CD4-positive, alpha-beta T cell treated with Interleukin-12 subunit alpha and Interleukin-12 subunit beta, for 1 hour (primary cell): ENCODE measurements around the gene STAB1.
"Not testable (repeated sequence)": the region's sequence is repeated elsewhere in the genome, so short reads cannot be mapped to it uniquely, and the experiment has no call there.

Experiments
- DNase-seq: peaks from one replicate; pipeline ENCODE4 v3.0.0-alpha.2; 2020

STAB1 gene

DNA sequence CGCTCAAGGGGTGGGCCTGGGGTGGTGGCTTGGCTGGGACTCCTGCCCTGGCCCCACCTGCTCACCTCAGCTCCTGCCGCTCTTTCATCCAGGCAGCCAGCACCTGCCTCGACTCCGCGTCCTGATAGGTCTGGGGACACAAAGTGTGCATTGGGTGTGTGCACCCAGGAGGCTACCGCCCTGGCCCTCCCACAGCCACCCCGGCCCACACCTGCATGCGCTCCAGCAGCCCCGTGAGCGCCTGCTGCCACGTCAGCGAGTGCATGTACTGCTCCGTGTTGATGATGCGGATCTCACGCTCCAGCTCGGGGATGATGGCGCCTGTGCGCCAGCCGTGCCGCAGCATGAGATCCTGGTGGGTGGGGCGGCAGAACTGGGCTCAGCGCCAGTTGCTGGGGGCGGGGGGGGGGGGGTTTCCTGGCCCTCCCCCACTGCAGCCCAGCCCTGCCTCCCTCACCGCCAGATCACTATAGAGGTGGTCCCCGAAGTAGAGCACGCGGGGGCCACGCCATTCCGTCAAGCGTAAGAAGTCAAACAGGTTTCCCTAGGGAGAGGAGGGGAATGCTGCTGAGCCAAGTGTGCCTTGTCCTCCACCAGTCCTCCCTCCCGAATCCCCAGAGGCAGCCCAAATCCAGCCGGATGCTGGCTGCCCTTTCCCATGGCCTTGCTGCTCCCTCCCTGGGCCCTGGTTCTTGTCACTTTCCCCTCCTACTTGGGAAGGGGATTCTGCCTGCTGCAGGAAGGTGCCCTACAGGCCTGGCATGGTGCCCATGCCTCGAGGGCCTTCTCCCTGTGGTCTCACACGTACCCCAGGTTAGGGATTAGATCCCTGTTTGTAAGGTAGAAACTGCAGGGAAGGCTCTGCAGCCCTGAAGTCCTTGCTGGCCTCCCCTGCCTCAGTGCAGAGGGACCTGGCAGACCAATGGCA, 29.9 kb downstream of the STAB1 start:
- no peak for DNase-seq

DNA sequence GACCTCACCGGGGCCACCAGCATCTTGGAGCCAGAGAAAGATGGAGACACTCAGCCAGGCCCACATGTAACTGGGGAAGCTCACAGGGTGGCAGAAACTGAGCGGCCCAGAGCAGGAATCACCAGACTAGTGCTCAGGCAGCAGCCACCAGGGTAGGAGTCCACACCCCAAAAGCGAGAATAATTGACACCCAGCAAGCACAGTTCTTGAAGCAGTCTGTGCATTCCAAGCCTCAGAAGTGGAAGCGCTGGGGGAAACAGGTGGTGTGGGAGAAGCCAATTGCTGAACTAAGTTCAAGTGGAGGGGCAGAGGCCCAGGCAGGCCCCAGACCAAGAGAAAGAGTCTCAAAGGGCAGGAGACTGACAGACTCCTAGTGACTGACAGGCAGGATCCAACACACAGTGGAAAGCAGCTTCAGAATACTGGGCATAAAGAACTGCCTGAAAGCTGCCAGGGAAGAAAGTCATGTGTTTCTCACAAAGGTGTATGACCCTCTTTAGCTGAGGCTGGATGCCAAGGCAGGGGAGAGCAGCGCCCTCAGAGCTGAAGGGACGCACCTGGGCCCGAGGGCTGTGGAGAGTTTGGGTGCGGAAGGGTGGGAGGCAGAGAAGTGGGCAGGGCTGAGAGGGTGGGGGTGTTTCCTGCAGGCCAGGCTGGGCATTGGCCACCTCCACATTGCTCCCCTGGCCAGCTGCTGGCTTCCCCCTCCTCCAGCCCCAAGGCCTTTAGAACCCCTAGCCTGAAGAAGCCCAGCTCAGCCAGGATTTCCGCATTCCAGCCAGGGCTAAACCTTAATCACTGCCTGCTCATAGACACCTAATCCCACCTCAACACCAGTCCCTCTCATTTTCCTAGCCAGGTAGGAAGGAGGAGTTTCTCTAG, 30.8 kb downstream of the STAB1 start:
- DNase-seq, result no peak

DNA sequence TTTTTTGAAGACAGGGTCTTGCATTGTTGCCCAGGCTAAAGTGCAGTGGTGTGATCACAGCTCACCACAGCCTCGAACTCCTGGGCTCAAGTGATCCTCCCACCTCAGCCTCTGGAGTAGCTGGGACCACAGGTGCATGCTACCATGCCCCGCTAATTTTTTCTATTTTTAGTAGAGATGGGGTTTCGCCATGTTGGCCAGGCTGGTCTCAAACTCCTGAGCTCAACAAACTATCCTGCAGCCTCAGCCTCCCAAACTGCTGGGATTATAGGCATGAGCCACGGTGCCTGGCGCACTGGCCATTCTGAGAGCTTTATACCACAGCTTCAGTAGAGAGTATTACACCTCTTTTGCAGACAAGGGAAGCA, 31.5 kb downstream of the STAB1 start:
- DNase-seq, result not testable (repeated sequence)

DNA sequence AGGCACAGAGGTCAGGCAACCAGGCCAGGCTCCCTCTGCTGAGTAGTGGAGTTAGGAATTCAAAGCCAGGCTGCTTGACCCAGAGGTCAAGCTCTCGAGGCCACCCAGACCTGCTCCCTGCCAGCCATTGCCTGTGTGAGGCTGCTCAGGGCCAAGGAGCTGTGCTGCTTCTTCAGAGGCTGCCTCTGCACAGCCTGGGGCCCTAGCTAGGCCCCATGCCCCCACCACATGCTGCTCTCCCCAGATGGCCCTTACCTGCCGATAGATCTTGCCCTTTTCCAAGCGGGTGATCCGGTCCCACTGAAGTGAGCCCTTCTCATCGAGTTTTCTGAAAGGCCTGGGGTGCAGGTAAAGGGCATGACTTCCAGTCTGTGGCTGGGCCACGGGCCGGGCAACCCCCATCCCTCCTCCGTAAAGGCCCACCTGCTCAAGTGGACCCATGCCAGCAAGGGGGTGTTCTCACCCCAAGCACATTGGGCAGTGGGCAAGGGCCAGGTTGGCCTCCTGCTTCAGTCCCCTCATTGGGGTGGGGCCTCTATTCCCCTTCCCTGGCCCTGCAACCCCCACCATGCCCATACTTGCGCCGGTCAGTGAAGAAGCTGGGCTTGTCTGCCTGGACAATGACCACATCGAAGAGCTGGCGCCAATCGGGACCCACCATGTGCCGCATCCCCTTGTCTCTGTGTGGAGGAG, 32.0 kb downstream of the STAB1 start:
- no peak for DNase-seq

DNA sequence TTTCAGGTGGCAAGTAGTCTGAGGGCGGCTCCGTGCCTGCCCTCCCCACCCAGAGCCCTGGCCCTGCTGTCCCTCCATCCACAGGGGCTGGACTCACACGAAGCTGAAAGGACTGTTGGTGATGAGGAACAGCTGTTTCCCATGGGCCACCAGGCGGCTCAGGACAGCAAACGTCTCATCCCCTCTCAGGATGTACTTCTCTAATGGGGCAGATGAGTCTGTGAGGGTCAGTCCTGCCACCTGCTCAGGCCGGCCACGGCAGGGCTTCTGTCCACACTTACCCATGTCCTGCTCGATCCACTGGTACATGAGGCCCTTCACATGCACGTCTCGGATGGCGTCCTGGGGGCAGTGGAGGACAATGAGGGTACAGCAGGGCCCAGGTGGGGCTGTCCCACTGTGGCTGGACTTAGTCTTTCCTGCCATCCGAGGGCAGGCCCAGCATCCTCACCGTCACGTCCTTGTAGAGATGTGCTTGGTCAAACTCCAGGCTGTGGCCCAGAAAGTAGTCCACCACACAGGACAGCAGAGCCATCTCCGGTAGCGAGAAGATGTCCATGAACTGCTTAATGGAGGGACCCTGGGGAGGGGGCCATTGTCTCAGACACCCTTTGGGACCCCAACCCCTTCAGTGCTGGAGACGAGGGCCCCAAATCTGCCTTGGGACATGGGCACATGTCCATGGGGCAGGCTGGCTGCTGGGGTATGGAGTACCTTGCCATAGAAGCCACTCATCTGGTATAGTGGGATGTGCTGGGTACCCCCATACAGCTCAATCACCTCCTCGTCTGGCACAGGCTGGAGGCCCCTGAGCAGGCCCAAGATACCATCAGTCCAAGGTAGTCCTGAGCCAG, 32.8 kb downstream of the STAB1 start:
- no peak for DNase-seq

DNA sequence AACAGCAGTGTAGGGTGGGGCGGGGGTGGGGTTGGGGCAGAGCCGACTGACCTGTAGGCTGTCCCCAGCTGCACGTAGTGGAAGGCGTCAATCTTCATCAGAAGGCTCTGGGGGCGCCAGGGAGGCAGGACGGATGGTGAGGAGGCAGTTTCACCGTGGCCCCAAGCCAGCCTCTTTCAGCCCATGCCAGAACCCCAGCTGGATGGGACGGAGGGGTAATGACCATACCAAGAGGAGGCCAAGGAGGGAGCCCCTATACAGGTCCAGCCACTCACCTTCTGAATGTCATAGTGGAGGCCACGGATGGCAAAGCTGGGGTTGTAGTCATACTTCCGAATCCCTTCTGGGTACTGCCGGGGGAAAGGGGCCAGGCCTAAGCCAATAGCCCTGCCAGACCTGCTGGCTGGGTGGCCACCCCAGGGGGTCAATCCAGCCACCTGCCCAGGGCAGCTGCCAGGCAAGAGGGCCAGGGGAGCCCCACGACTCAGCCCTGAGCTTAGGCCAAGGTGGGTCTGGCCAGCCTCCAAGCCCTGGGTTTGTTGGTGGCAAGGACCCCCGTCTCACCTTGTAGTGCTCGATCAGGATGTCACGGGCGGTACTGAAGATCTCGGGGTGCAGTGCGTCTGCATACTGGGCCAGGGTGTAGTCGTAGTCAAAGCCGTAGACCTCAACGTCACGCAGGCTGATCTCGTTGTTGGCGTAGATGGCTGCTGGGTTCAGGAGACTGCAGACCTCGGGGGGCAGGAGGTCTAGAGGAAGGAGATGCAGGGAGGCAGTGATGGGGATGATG, 33.6 kb downstream of the STAB1 start:
- no peak for DNase-seq

DNA sequence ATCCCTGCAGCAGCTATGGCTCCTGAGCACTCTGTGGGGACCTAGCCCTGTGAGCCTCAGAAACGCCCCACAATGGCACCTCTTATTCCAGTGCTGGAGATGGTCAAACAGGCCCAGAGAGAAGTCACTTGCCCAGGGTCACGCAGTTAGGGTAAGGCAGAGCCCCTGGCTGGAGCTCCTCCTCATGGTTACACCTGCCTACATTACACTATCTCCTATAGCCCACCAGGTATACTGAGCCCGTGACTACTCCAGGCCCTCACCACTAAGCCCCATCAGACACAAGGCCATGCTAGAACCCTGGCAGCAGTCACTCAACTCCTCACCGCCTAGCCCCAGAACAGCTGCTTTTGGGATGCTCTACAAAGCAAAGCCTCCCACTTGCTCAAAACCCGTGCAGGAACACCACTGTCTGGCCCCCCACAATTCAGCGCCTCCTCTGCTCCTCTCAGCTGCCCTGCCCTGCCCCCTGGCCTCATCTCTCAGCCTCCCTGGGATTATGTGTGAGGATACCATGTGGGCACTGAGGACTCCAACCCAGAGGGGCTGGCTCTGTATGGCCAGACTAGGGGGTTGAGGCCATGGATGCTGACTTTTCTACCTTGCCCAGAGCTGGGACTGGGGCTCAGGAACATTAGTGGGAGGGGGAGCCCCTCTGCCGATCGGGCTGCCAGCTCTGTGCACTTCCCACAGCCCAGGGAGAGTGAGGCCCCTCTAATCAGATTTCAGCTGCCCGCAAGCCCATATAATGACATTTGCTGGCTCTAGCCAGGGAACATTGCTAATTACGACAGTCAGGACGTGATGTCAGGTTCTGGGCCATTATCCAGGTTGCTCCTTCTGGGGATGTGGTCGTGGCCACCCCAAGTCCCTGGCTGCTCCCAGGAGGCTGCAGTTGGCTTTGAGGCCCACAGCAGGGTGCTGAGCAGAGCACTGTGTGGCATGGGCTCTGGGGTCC, 34.5 kb downstream of the STAB1 start:
- DNase-seq, result no peak

DNA sequence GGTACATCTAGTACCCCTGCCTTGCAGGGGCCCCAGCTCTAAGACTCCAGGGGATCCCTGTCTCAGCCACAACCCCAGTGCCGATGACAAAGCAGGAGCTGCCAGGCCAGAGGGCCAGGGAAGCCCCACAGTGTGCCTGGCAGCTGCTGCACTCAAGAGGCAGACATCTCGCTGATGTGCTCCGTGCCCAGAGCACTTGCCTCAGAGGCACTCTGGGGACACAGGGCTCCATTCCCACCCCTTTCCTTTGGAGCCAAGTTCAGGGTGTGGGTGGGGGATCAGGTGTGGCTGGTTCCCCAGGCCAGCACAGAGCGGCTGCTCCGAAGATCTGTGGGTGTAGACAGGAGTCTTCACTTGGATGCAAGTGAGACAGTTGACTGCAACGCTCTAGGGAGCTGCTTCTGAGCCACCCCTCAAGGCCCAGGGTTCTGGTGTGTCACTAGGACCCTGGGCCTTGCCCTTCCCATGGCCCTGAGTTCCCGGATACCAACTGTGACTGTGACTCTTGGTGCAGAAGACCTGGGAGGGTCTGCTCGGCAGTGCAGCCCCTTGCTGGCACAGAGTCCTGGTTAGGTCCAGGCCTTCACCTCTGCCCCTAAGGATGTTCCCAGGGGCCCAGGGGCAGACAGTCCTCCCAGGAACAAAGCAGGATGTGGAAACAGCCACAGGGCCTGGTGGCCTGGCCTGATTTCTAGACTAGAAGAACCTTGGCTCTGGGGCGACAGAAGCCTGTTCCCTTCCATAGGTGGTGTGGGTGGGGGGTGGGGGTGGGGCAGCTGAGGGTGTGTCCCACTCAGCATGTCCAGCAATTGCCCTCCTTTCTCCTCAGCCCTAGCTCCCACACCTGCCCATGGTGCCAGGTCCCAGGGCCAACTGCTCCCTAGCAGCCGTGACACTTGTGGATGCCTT, 36.0 kb downstream of the STAB1 start:
- DNase-seq, result no peak

DNA sequence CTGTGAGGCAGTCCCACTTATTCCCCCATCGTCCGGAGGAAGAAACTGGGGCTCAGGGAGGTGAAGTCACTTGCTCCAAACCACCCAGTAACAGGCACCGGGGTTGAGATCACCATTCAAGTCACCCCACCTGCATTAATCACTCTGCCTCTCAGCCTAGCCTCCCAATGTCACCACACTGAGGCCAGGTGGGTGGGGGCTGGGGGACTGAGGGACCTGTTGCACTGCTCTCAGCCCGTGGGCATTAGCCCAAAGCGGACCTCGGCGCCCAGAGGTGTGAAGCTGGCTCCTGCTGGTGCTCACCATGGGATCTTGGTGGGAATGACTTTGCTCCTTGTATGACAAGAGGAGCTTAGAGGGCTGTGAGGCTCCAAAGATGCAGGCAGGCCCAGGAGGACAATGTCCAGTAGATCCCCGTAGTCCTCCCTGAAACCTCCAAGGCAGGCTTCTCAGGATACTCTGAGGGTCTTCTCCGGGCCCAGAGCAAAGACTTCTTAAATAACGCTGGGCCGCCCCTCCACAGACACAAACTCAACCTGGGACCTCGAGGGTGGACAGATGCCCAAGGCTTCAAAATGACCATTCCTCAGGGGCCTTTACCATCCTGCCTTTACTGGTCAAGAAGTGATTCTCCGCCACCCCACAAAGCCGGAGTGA, 36.9 kb downstream of the STAB1 start:
- DNase-seq, result no peak

DNA sequence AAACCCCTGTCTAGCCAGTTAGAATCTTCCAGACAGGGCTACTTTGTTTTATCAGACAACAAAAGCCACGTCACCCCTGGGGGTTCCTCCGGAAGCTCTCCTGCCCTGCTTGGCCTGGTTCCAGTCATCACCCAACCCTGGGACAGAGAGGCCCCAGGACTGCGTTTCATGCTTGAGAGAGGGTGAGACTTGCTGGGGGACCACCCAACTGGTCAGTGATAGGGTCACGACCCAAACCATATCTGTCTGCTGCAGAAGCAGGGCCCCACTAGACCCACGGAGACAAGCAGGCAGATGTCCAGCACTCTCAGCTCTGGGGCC, 37.3 kb downstream of the STAB1 start:
- peak; percentile 32 for DNase-seq

DNA sequence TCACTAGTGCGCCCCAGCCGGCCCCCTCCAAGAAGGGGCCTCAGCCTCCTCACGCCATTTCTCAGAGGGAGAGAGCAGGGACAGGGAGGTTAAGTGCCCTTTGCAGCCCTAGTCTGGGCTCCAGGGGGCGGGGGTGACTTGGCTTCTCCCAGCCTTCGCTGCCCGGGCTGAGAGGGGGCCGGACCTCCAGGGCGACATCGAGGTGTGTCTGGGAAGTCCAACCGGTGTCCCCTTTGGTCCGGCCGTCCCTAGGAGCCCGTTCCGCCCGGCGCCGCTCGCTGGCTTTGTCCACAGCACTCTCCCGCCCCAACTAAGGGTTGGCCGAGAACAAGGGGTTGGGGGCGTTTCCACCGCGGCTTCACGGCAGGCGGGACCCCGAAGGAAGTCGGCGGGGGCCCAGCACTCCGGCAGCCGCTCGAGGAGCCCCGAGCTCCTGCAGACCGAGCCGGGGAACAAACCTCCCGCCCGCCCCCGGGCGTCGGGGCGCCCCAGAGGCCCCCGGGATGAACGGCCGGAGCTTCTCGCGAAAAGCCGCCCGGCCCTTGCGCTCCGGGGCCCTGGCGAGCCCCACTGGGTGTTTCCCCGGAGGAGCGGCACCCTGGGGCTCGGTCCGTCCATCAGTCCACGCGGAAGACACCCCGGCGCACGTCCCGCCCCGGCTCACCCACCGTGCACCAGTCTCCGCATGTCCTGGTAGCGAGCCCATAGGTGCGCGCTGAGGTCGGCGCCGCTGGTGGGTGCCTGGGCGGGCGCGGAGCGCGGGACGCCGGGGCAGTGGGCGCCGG, 37.9 kb downstream of the STAB1 start:
- DNase-seq, result peak; percentile 19

DNA sequence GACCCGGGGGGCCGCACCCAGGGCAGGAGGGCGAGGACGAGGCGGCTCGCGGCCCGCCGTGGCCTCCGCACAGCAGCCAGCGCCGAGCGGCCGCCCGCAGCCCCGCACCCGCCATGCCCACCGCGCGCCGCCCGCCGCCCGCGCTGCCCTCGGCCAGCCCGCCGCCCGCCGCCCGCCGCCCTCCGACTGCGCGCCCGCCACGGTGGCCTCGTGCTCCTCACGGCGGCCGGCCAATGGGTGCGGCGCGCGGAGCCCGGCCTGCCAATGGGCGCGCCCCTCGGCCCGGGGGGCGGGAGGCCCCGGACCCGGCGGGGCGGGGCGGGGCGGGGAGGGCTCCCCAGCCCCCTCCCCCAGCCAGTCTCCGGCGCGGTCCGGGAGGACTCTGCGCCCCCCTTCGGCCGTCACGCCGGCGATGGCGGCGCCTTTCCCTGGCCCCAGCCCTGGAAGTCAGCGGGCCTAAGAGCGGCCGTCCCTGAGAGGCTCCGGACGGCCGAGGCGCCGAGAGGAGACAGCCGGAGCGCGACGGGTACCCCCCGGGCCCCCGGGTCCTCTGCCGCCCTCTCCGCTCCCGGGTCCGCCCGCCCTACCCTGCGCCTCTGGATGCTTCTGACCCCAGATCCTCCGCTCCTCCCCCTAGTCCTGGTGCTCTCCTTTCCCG, 38.6 kb downstream of the STAB1 start, which contains the start of gene NT5DC2:
Gene NT5DC2 (minus strand): TSS at position 235 of the 658 bp plus-strand sequence. CDS start 120 bp downstream, at position 115.
- peak; percentile 73 for DNase-seq

DNA sequence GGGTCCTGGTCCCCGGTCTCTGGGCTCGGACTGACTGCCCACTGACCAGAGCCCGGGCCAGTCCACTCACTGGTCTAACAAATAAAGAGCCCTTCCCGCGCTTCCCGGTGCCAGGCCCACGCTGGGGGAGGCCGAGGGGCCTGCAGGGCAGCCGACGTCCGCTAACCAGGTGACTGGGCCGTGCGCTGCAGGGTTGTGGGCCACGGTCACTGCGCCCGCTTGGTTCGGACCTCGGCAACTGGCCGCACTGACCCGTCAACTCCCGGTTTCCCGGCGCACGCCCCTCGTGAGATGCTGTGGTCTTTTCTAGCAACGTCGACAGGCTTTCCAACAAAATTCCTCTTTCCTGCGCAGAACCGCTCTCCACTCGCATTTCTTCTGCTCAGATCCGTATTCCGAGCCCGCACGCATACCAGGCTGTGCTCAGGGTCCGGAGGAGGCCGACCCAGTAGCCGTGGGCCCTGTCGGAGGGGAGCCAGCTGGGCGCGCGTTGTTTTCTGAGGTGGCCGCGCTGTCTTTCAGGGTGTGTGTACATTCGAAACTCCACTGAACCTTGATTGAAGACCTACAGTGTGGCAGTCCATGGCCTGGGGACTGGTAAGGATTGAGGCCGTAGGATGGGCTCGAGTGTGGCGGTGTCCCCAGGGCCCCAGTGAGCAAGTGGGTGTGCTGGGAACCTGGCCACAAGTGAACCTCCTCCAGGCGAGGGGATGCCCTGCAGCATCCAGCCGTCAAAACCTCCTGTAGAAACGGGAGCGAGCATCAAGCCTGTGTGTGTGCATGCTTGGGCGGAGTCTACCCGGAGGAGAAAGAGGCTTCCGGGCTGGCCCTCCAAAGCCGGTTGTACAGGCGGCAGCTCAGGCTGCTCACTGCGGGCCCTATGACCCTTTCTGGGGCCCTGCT, 39.4 kb downstream of the STAB1 start:
- no peak for DNase-seq

DNA sequence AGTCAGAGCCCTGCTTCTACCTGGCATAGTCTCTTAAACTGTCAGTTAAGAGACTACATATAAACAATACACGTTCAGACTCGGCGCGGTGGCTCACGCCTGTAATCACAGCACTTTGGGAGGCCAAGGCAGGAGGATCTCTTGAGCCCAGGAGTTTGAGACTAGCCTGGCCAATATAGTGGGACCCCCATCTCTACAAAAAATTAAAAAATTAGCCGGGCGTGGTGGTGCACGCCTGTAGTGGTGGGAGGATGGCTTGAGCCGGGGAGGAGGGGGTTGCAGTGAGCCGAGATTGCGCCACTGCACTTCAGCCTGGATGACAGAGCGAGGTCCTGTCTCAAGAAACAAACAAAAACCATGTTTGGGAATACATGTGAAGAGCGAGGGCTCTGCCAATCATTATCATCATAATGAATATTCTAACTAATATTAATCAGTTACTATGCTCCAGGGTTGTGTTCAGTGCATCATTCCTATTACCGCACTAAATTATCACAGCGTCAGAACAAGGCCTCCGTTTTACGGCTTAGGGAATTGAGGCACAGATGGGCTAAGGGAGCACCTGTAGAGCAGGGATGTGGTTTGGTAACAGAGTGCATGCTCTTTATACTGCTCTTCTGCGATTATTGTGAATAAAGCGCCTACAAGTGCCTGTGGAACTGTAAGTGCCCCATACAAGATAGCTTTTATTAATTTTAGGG, 40.4 kb downstream of the STAB1 start:
- no peak for DNase-seq

DNA sequence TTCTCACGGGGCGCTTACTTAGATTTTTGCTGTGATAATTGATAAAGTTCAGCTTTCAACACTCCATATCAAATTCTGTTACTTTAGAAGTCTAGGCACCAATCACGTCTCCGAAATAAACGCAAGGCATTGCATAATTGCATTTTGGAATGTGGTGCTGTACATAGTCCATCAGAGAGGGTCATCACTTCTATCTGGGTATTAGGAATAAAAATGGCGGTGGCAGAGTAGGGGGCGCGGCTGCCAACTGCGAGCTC, 40.9 kb downstream of the STAB1 start:
- DNase-seq, result no peak
